Tibial nerve (tissue), 4 donors: ENCODE data around the gene CD1B. TPM values are rescaled to one million over a fixed set of nuclear protein-coding genes. Genes with fewer than 3 reads are reported as not detected.

Experiments
- DNase-seq, 2 donors: peaks; one replicate each; pipeline ENCODE4 v3.0.0-alpha.2; 2019; ENCODE audit warnings: low spot score in 2 of 2
- H3K27ac ChIP-seq, 4 donors: fragments of 200-600 bp; sonication (generic) in 3 of 4; one replicate each; pipeline ENCODE4 v1.5.1; 2017 to 2019; ENCODE audit warnings: mild to moderate bottlenecking in 1 of 4
- H3K27me3 ChIP-seq, 2 donors: fragments of 200-600 bp; sonication (generic) in 1 of 2; one replicate each; pipeline versions ENCODE4 v1.5.1 to v1.6.0; 2017 to 2019
- H3K36me3 ChIP-seq, 3 donors: fragments of 200-600 bp; sonication (generic); one replicate each; pipeline ENCODE4 v1.5.1; 2018 to 2019
- H3K4me1 ChIP-seq, 4 donors: fragments of 200-600 bp; sonication (generic) in 3 of 4; one replicate each; pipeline ENCODE4 v1.5.1; 2017 to 2019
- H3K4me3 ChIP-seq, 4 donors: fragments of 200-600 bp; sonication (generic) in 3 of 4; one replicate each; pipeline ENCODE4 v1.5.1; 2017 to 2019; ENCODE audit warnings: mild to moderate bottlenecking in 1 of 4, moderate library complexity in 1 of 4
- H3K9me3 ChIP-seq, 4 donors: fragments of 200-600 bp; sonication (generic) in 3 of 4; one replicate each; pipeline ENCODE4 v1.5.1; 2017 to 2019
- EP300 ChIP-seq, 2 donors: sonication (generic); formaldehyde crosslinking; IDR thresholded peaks; one replicate each; pipeline ENCODE4 v1.6.1; 2017; ENCODE audit warnings: antibody characterized with exemption in 2 of 2, mild to moderate bottlenecking in 1 of 2
- POLR2A ChIP-seq, 2 donors: fragments of 450-650 bp; IDR thresholded peaks; one replicate each; pipeline ENCODE4 v1.6.1; 2017; ENCODE audit warnings: antibody characterized with exemption in 2 of 2, mild to moderate bottlenecking in 2 of 2, moderate library complexity in 2 of 2
- WGBS, 2 donors: methylation state at CpG; one replicate each; pipeline ENCODE4 v1.1.5; 2018; 5-methylcytosine and 5-hydroxymethylcytosine counted together
- total RNA-seq, 4 donors: library from RNA; depleted of rRNA; stranded (reverse); fragments of >200 nt; gene quantifications; one replicate each; pipeline ENCODE4 v1.1.0, GENCODE V29; 2016
- TF ChIP-seq, protein P1 (sequence below), 5 experiments: fragments of 200-600 bp in 3 of 5; fragments of 450-650 bp in 2 of 5; sonication (generic) in 3 of 5; IDR thresholded peaks; one replicate each; pipeline ENCODE4 v1.5.1; 2016 to 2019; ENCODE audit warnings: antibody characterized with exemption in 5 of 5, mild to moderate bottlenecking in 3 of 5, moderate library complexity in 2 of 5

Gene CD1B
- total RNA-seq, 4 donors from 2014 or later: not detected

- no peaks in the 10 kb centered on the region for H3K4me1 ChIP-seq
- H3K36me3 ChIP-seq: no peaks in the 10 kb centered on the region
- no peaks in the 10 kb centered on the region for H3K27me3 ChIP-seq
- no peak overlapping the region for H3K4me3 ChIP-seq
- no peak overlapping the region for H3K27ac ChIP-seq
- TF ChIP-seq, protein P1, sequence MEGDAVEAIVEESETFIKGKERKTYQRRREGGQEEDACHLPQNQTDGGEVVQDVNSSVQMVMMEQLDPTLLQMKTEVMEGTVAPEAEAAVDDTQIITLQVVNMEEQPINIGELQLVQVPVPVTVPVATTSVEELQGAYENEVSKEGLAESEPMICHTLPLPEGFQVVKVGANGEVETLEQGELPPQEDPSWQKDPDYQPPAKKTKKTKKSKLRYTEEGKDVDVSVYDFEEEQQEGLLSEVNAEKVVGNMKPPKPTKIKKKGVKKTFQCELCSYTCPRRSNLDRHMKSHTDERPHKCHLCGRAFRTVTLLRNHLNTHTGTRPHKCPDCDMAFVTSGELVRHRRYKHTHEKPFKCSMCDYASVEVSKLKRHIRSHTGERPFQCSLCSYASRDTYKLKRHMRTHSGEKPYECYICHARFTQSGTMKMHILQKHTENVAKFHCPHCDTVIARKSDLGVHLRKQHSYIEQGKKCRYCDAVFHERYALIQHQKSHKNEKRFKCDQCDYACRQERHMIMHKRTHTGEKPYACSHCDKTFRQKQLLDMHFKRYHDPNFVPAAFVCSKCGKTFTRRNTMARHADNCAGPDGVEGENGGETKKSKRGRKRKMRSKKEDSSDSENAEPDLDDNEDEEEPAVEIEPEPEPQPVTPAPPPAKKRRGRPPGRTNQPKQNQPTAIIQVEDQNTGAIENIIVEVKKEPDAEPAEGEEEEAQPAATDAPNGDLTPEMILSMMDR (IDR thresholded peaks at IDR 0.05): no peak
- TF ChIP-seq EP300 (IDR thresholded peaks at IDR 0.05): no peak
- no peak for TF ChIP-seq POLR2A (IDR thresholded peaks at IDR 0.05)
- 70 to 84% methylated on average over 5 of the region's 5 CpGs for WGBS, 2 donors
- DNase-seq: no peak
- H3K9me3 ChIP-seq: peaks cover 0 to 6% (median 0%) of the 10 kb centered on the region in 4 donors
Measured at GRCh38 chr1:158290321-158290844, 40.9 kb downstream of the CD1B start.

DNA sequence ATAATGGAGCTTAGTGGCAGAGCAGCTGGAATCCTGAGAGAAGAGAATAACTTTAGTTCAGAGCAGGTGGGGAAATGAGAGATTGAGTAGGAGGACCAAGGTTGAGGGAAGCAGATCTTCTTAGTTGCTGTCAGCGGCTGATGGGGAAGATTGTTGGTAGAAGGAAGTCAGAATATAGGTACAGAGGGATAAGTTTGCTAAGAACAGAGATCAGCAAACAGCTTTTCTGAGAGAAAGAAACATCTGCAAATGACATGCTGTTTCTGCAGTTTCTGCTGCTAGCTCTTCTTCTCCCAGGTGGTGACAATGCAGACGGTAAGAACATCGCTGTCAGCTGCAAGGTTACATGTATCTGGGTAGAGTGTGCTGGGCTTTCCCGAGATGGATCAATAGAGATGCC lies 41.5 kb downstream of the CD1B start, which contains the start of gene CD1C:
TSS of gene CD1C (plus strand) at position 113 of the 400 bp plus-strand sequence. CDS start at position 255, 142 bp downstream.
- Histone ChIP-seq H3K27ac (no peak within 1 kb of the TSS), H3K9me3 (peaks cover 0 to under 1% (median 0%) of the 10 kb centered on the region in 4 donors), H3K4me1 (no peaks in the 10 kb centered on the region), H3K36me3 (no peaks in the 10 kb centered on the region), H3K4me3 (no peak within 1 kb of the TSS), H3K27me3 (no peaks in the 10 kb centered on the region)
- TF ChIP-seq, protein P1 (IDR thresholded peaks at IDR 0.05): no peak
- no peak for TF ChIP-seq EP300 (IDR thresholded peaks at IDR 0.05)
- no peak for TF ChIP-seq POLR2A (IDR thresholded peaks at IDR 0.05)
- whole genome bisulfite sequencing, 2 donors: 75 to 81% methylated on average over 4 of the region's 4 CpGs
- DNase-seq: no peak

- no peaks in the 10 kb centered on the region for H3K27me3 ChIP-seq
- DNase-seq: no peak
- no peak overlapping the region for H3K27ac ChIP-seq
- WGBS, 2 donors: 88 to 100% methylated on average over 1 of the region's 1 CpG
- no peaks in the 10 kb centered on the region for H3K36me3 ChIP-seq
- no peak overlapping the region for H3K4me3 ChIP-seq
- H3K9me3 ChIP-seq: peaks cover 0 to 5% (median 0%) of the 10 kb centered on the region in 4 donors
- no peaks in the 10 kb centered on the region for H3K4me1 ChIP-seq
- TF ChIP-seq, protein P1 (IDR thresholded peaks at IDR 0.05): no peak
Measured at GRCh38 chr1:158286941-158287346, 44.4 kb downstream of the CD1B start.

GRCh38 chr1:158286487-158286886 lies 44.8 kb downstream of the CD1B start:
- Histone ChIP-seq H3K36me3 (no peaks in the 10 kb centered on the region), H3K27ac (no peak overlapping the region), H3K4me1 (no peaks in the 10 kb centered on the region), H3K27me3 (no peaks in the 10 kb centered on the region), H3K4me3 (no peak overlapping the region), H3K9me3 (peaks cover 0 to 6% (median 0%) of the 10 kb centered on the region in 4 donors)
- TF ChIP-seq, protein P1 (IDR thresholded peaks at IDR 0.05): no peak
- TF ChIP-seq POLR2A (IDR thresholded peaks at IDR 0.05) (no peak), EP300 (IDR thresholded peaks at IDR 0.05) (no peak)
- WGBS, 2 donors: 84 to 87% methylated on average over 4 of the region's 4 CpGs
- DNase-seq: no peak

DNA sequence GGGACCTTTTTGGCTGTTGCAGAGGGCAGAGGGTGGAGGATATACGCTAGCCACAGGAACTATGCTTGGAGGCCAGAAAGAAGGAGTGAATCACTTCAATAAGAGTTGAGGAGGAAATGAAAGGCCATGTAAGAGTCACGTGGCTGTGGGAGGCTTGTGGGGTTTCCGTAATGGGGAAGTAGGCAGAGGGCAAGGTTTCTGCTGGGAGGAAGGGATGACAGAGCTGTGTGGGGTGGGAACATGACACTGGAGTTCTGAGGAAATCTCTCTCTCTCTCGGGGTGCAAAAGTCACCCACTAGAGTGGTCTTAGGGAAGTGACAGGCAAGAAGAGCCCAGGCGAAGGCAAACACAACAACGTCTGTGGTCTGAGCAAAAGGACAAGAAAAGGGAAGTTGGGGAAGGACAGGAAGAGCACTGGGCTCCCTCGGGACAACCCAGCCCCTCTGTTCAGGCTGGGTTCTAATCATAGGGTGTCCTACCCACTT lies 45.5 kb downstream of the CD1B start:
- no peaks in the 10 kb centered on the region for H3K27me3 ChIP-seq
- 44 to 60% methylated on average over 7 of the region's 7 CpGs for WGBS, 2 donors
- DNase-seq: peak; percentile 34 to 59

More for the DNA sequence above, 45.5 kb downstream of the CD1B start:
- TF ChIP-seq EP300 (IDR thresholded peaks at IDR 0.05): peak in 1 of 2 donors; percentile 81
- no peak for TF ChIP-seq POLR2A (IDR thresholded peaks at IDR 0.05)
- TF ChIP-seq, protein P1 (IDR thresholded peaks at IDR 0.05): no peak
- Histone ChIP-seq H3K36me3 (no peaks in the 10 kb centered on the region), H3K4me1 (no peaks in the 10 kb centered on the region), H3K4me3 (no peak overlapping the region), H3K27ac (no peak overlapping the region), H3K9me3 (peaks cover 0 to 12% (median 0%) of the 10 kb centered on the region in 4 donors)
